Right ventricle myocardium superior (tissue), 1 donor: Measurements from ENCODE around the gene CAMK1D. TPM values are rescaled to one million over a fixed set of nuclear protein-coding genes. Genes with fewer than 3 reads are reported as not detected.
A peak's percentile ranks its signal among the peaks of the same experiment; 100 is the strongest.
"Not testable (repeated sequence)": the region's sequence is repeated elsewhere in the genome, so short reads cannot be mapped to it uniquely, and the experiment has no call there.

ENCODE experiments used
- ATAC-seq: fragments of 200-7000 bp; cut with Tn5 transposase; one replicate; pipeline ENCODE4 v1.9.1; 2020; ENCODE audit warnings: mild to moderate bottlenecking; ENCODE audit not compliant: poor library complexity
- DNase-seq: peaks from one replicate; pipeline ENCODE4 v3.0.0-alpha.2; 2020
- intact Hi-C: fragments of 100-400 bp; cut with DNase I; formaldehyde crosslinking; loops from one replicate; pipeline ENCODE4 v1.11.2; 2022
- total RNA-seq: library from RNA; stranded (reverse); fragmentation: NEBNext Ultra II Directional; extraction: Animal tissue kit (Norgen Biotek cat#: 25700); gene quantifications from one replicate; pipeline ENCODE4 v1.2.1, GENCODE V29; 2021
- donor health status: DM: no; HTN: yes; CAD: no; lungs with severe emphysema.

CAMK1D gene
- total RNA-seq, 1 donor from 2014 or later, result 6.5 TPM

DNA sequence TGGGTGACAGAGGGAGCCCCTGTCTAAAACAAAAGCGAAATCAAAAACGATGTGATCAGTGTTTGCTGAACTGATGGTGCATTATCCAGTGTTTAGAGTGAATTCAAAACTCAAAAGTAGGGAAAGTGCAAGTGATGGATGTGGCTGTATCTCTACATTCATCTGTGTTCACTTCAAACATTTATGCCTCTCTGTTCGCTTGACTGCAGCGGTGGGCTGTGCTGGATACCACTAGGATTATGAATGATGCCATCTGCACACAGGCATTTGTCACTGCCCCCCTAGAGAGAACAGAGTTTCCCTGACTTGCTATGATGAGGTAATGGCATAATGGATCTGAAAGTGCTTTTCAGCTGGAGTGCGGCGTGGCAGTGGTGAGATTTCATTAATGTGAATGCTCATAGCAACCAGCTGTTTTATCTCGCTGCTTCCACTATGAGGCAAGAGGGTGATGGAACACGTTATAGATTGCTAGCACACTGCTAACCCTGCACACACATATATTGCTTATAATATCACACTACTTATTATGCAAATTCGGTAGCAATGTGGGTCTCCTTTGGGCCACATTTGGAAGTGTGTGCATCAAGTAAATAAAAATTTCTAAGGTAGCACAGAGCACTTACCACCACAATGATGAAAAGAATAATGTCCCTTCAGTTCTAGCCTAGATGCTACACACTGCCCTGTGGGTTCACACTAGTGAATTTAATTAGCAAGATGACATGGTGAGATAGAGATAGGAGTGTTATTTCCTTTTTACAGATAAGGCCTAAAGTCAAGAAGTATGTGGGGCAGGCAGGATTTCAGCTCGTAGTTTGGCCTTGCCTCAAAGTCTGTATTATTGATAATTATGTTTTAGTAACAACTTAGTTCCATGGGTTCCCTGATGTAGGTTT, 164.7 kb downstream of the CAMK1D start:
- intact Hi-C loops, result no loop called here
- ATAC-seq (peak; percentile 36), DNase-seq (no peak)

- intact Hi-C loops, result no loop called here
- ATAC-seq, result no peak
- DNase-seq, result no peak
Observed at GRCh38 chr10:12518024-12518423, 168.7 kb downstream of the CAMK1D start.

GRCh38 chr10:12521423-12521822, 172.1 kb downstream of the CAMK1D start:
- ATAC-seq (no peak), DNase-seq (no peak)
- intact Hi-C loops, result no loop called here

DNA sequence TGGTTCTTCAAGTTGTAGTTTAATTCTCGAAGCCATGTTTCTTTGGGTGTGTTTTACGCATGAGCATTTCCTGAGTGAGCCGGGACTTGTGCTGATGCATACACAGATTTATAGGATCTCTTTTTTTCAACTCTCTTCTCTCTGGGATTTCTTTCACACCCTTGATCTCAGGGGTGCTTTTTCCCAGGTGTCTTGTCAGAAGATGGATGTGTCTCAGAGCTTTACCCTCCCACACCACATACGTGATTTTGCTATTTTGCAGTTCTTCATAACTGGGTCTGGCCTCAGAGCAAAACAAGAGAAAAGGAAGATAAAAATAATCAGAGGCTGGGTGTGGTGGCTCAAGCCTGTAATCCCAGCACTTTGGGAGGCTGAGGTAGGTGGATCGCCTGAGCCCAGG, 177.0 kb downstream of the CAMK1D start:
- intact Hi-C loops, result no loop called here
- ATAC-seq, result no peak
- no peak for DNase-seq

- DNase-seq, result no peak
- intact Hi-C loops, result no loop called here
Observed at GRCh38 chr10:12529976-12530375, 180.6 kb downstream of the CAMK1D start.

DNA sequence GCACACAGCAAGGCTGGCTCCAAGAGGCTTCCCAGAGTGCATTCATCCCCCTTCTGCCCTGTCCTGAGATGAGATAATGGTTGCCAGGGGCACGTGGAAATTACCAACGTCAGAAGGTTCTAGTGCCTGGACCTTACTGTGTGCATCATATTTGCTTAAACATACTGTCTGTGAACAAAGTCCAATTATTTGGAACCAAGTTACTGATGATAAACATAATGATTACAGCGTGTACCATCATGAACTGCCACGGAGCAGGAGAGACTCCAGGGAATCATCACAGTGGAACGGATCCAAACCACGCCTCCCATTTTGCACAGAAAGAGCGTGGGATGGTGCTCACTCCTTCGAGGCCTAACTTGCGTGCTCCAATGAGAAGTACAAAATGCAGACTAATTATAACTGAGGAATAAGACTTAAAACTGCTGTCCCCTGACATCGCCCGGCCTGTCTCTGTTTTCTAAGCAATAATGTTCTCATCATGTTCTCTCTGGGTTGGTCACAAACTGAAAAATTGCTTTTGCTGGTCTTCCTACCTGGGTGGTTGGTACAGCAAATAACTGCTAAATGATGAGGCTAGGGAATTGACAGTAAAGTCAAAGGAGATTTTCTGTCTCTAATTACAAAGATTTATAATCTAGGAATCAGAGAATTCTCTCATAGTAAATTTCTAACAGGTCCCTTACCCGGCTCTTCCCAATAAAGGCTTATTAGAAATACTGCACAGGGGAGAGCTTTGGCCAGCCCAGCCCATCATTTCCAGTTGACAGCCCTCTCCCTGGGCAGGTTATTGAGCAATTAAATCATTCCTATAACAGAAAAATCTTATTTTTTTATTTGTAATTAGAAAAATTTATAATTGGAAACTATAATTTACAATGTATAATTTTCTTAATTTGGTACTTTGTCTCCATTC, 182.2 kb downstream of the CAMK1D start:
- ATAC-seq (peak; percentile 78), DNase-seq (peak; percentile 64)
- intact Hi-C loops, result no loop called here

More at GRCh38 chr10:12529976-12530375, 180.6 kb downstream of the CAMK1D start:
- no peak for ATAC-seq

GRCh38 chr10:12533151-12533550, 183.8 kb downstream of the CAMK1D start:
- intact Hi-C loops, result no loop called here
- DNase-seq (no peak), ATAC-seq (no peak)

DNA sequence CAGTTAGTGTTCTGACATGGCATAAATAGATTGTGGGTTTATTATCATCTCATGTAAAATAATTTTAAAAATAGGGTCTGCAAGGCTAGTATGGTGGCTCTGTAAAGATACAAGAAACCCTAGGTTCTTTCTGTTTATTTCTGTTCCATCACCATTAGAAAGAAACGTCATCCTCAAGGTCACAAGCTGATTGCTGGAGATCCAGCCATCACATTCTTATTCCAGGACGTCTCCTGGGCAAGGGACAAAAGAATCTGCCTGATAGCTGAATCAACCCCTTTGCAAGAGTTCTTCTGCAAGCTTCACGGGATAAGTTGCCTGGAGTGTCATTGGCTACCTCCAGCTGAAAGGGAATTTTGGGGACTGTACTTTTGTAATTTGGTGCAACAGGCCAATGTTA, 184.4 kb downstream of the CAMK1D start:
- intact Hi-C loops, result no loop called here
- DNase-seq, result no peak
- no peak for ATAC-seq

- no peak for DNase-seq
- intact Hi-C loops, result no loop called here
- ATAC-seq, result no peak
Observed at GRCh38 chr10:12534824-12535223, 185.5 kb downstream of the CAMK1D start.

DNA sequence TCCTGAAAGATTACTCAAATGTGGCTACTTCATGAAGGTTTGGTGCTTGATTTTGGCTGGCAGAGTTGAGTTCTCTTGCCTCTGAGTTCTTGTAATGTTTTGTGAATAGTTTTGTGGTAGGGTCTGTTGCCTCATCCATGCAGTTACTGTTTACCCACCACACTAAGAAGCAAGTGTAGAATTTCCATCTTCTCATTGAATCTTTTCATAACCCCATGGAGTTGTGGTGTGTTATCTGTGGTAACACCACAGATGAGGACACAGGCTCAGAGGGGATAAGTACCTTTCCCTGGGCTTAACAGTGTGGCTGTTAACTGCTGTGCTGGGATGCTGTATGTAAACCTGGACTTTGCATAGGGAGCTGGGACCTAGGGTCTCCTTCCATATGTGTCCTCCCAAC, 186.3 kb downstream of the CAMK1D start:
- intact Hi-C loops, result no loop called here
- ATAC-seq (no peak), DNase-seq (no peak)

GRCh38 chr10:12538491-12538995, 189.2 kb downstream of the CAMK1D start:
- DNase-seq (no peak), ATAC-seq (no peak)
- intact Hi-C loops, result no loop called here

GRCh38 chr10:12539350-12540164, 190.2 kb downstream of the CAMK1D start:
- DNase-seq (no peak), ATAC-seq (peak; percentile 68)
- intact Hi-C loops, result no loop called here

GRCh38 chr10:12540341-12540781, 191.0 kb downstream of the CAMK1D start:
- ATAC-seq, result no peak
- intact Hi-C loops, result no loop called here

GRCh38 chr10:12541446-12542067, 192.2 kb downstream of the CAMK1D start:
- no peak for DNase-seq

More at GRCh38 chr10:12540341-12540781, 191.0 kb downstream of the CAMK1D start:
- DNase-seq, result no peak

DNA sequence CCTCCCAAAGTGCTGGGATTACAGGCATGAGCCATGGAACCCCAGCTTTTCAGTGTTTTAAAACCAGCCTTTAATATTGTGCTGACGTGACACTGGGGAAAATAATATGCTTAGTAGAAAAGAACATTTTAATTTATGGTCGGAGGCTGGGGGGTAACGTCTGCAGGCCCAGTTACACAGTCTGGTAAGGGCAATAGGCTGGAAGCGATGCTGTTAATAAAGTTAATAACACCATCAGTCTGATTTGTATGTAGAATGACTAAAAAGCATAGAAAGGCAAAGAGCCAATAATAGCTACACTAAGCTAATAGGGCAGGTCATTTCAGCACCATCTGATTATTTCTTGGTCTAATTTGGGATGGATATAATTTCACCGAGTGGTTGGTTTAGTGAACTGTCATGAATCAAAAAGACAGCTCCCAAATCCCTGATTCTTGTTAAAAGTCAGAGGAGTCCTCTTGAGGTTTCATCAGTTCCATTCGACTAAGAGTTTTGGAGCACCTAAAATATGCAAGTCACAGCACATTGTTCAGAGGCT, 192.9 kb downstream of the CAMK1D start:
- no peak for DNase-seq
- intact Hi-C loops, result no loop called here

More at GRCh38 chr10:12541446-12542067, 192.2 kb downstream of the CAMK1D start:
- intact Hi-C loops, result no loop called here
- no peak for ATAC-seq

GRCh38 chr10:12543589-12543988, 194.2 kb downstream of the CAMK1D start:
- intact Hi-C loops, result no loop called here
- ATAC-seq (no peak), DNase-seq (no peak)

More for the DNA sequence above, 192.9 kb downstream of the CAMK1D start:
- no peak for ATAC-seq

DNA sequence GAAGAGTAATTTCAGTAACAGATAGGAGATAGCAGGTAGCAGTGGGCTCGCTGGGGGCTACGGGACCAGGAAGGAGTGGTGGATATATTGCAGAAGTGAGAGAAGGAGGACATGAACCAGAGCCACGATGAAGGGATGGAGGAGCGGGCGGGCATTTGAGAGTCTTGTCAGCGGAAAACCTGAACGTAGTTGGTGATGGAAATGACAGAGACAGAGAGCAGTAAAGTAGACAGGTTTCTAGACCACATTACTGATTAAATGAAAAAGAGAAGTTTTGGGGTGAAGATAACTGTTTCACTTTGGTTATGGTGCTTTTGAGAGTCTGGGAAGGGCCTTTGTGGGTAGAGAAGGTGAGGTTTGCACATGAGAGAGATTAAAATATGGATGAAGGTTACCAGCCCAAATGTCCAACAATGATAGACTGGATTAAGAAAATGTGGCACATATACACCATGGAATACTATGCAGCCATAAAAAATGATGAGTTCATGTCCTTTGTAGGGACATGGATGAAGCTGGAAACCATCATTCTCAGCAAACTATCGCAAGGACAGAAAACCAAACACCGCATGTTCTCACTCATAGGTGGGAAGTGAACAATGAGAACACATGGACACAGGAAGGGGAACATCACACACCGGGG, 196.9 kb downstream of the CAMK1D start:
- DNase-seq, intact Hi-C loops, ATAC-seq: not testable (repeated sequence)
